Right cardiac atrium (tissue), 5 donors: ENCODE results near the gene CCT4. TPM values are rescaled to one million over a fixed set of nuclear protein-coding genes. Genes with fewer than 3 reads are reported as not detected.
"Not testable (repeated sequence)": the region's sequence is repeated elsewhere in the genome, so short reads cannot be mapped to it uniquely, and the experiment has no call there.

Source experiments
- ATAC-seq, 2 donors: fragments of 200-7000 bp; cut with Tn5 transposase; one replicate each; pipeline versions ENCODE4 v1.8.0 to v1.9.1; 2020; ENCODE audit warnings: moderate library complexity in 2 of 2, mild to moderate bottlenecking in 1 of 2
- DNase-seq, 3 donors: peaks; one replicate each; pipeline ENCODE4 v3.0.0-alpha.2; 2020
- H3K27ac ChIP-seq: one replicate; pipeline ENCODE4 v1.5.1; 2013; ENCODE audit warnings: mild to moderate bottlenecking, low read length, control low read depth, moderate library complexity
- H3K27me3 ChIP-seq: one replicate; pipeline ENCODE4 v1.6.1; 2013; ENCODE audit not compliant: control insufficient read depth, insufficient read depth
- H3K4me1 ChIP-seq: one replicate; pipeline ENCODE4 v1.6.1; 2013; ENCODE audit warnings: low read length; ENCODE audit not compliant: control insufficient read depth, insufficient read depth
- H3K4me3 ChIP-seq: one replicate; pipeline ENCODE4 v1.5.1; 2013; ENCODE audit warnings: low read length, control low read depth
- H3K9me3 ChIP-seq: one replicate; pipeline ENCODE4 v1.6.1; 2013; ENCODE audit warnings: low read length; ENCODE audit not compliant: control insufficient read depth
- WGBS: extraction: QIAGEN DNeasy Blood & Tissue Kit; methylation state at CpG from one replicate; pipeline ENCODE4 v1.1.7; 2013; 5-methylcytosine and 5-hydroxymethylcytosine counted together
- intact Hi-C, 4 donors: fragments of 100-400 bp; cut with DNase I; formaldehyde crosslinking; loops; one replicate each; pipeline versions ENCODE4 v1.11.0 to v1.14.0; 2022 to 2023
- polyA plus RNA-seq: library from polyadenylated mRNA; stranded (reverse); fragments of 200-250 nt; gene quantifications from one replicate; pipeline ENCODE4 v1.2.3, GENCODE V29; 2013
- total RNA-seq, 4 donors: library from RNA; stranded (reverse); fragmentation: NEBNext Ultra II Directional; extraction: Animal tissue kit (Norgen Biotek cat#: 25700); gene quantifications; one replicate each; pipeline ENCODE4 v1.2.1, GENCODE V29; 2021
- donor health status: healthy with polysubstance abuse.
- donor health status: DM: no; HTN: yes; CAD: no.
- donor health status: DM: no; HTN: no; CAD: no.
- donor health status: DM: no; HTN: yes; CAD: no; lungs with severe emphysema.
- donor health status: DM: yes; HTN: yes; CAD: no.

The CCT4 gene
- total and polyA plus RNA-seq, 5 donors: 74.1 to 112 (median 102) TPM

GRCh38 chr2:61851270-61851669 lies 37.2 kb downstream of the CCT4 start:
- H3K27me3 ChIP-seq, DNase-seq, H3K27ac ChIP-seq, ATAC-seq, H3K9me3 ChIP-seq, H3K4me3 ChIP-seq, H3K4me1 ChIP-seq, intact Hi-C loops: not testable (repeated sequence)
- WGBS: 95% methylated on average over 10 of the region's 10 CpGs

GRCh38 chr2:61845320-61845719 lies 43.1 kb downstream of the CCT4 start:
- H3K4me3 ChIP-seq: no peak overlapping the region
- no peak for ATAC-seq
- no peaks in the 10 kb centered on the region for H3K4me1 ChIP-seq
- no peak for DNase-seq
- H3K9me3 ChIP-seq: no peaks in the 10 kb centered on the region
- H3K27ac ChIP-seq: no peak overlapping the region
- no peaks in the 10 kb centered on the region for H3K27me3 ChIP-seq
- WGBS: 82% methylated on average over 3 of the region's 3 CpGs
- intact Hi-C loops: no loop called here

GRCh38 chr2:61841286-61841685 lies 47.2 kb downstream of the CCT4 start:
- no peaks in the 10 kb centered on the region for H3K27me3 ChIP-seq
- no peaks in the 10 kb centered on the region for H3K9me3 ChIP-seq
- DNase-seq: no peak
- H3K4me1 ChIP-seq: no peaks in the 10 kb centered on the region
- no peak overlapping the region for H3K27ac ChIP-seq
- ATAC-seq: no peak
- no peak overlapping the region for H3K4me3 ChIP-seq
- 96% methylated on average over 3 of the region's 3 CpGs for WGBS
- intact Hi-C loops: no loop called here

GRCh38 chr2:61834893-61835292 lies 53.6 kb downstream of the CCT4 start:
- WGBS: 99% methylated on average over 1 of the region's 1 CpG
- intact Hi-C loops: no loop called here
- H3K27me3 ChIP-seq: no peaks in the 10 kb centered on the region
- H3K9me3 ChIP-seq: no peaks in the 10 kb centered on the region
- ATAC-seq (no peak), DNase-seq (no peak)
- no peak overlapping the region for H3K27ac ChIP-seq
- no peaks in the 10 kb centered on the region for H3K4me1 ChIP-seq
- no peak overlapping the region for H3K4me3 ChIP-seq

GRCh38 chr2:61833971-61834370 lies 54.5 kb downstream of the CCT4 start:
- H3K27me3 ChIP-seq: no peaks in the 10 kb centered on the region
- H3K4me1 ChIP-seq: no peaks in the 10 kb centered on the region
- no peak overlapping the region for H3K27ac ChIP-seq
- 97% methylated on average over 1 of the region's 1 CpG for WGBS
- no peak for DNase-seq
- no peak overlapping the region for H3K4me3 ChIP-seq
- ATAC-seq: no peak
- no peaks in the 10 kb centered on the region for H3K9me3 ChIP-seq
- intact Hi-C loops: no loop called here

GRCh38 chr2:61832183-61832841 lies 56.1 kb downstream of the CCT4 start:
- WGBS: 80% methylated on average over 11 of the region's 11 CpGs
- H3K4me3 ChIP-seq: no peak overlapping the region
- H3K9me3 ChIP-seq: no peaks in the 10 kb centered on the region
- intact Hi-C loops: no loop called here
- ATAC-seq: no peak
- no peaks in the 10 kb centered on the region for H3K27me3 ChIP-seq
- DNase-seq: no peak
- no peaks in the 10 kb centered on the region for H3K4me1 ChIP-seq
- no peak overlapping the region for H3K27ac ChIP-seq

GRCh38 chr2:61822255-61822654 lies 66.2 kb downstream of the CCT4 start:
- no peak overlapping the region for H3K4me3 ChIP-seq

More at GRCh38 chr2:61822255-61822654, 66.2 kb downstream of the CCT4 start:
- no peaks in the 10 kb centered on the region for H3K9me3 ChIP-seq
- H3K27ac ChIP-seq: no peak overlapping the region
- no peaks in the 10 kb centered on the region for H3K4me1 ChIP-seq
- DNase-seq (no peak), ATAC-seq (no peak)
- no peaks in the 10 kb centered on the region for H3K27me3 ChIP-seq
- intact Hi-C loops: no loop called here
- WGBS: 94% methylated on average over 2 of the region's 2 CpGs

Other genes starting within 250 kb of the CCT4 start
- 1 to 10 TPM; 1.3 to 2.5 (median 1.5) TPM for gene FAM161A, start 34.6 kb downstream of the CCT4 start, total RNA-seq
- 1.1 TPM for gene FAM161A, start 34.6 kb downstream of the CCT4 start, polyA plus RNA-seq
- gene COMMD1, start 17.0 kb upstream of the CCT4 start, total RNA-seq: 10 to 100 TPM; 45.3 to 62.3 (median 56.3) TPM
- gene COMMD1, start 17.0 kb upstream of the CCT4 start, polyA plus RNA-seq: 92.4 TPM